Skeletal muscle tissue (tissue), 4 donors: ENCODE measurements around the gene SULT6B1. TPM values are rescaled to one million over a fixed set of nuclear protein-coding genes. Genes with fewer than 3 reads are reported as not detected.
"Not testable (repeated sequence)": the region's sequence is repeated elsewhere in the genome, so short reads cannot be mapped to it uniquely, and the experiment has no call there.

ENCODE experiments used
- H3K27ac ChIP-seq: one replicate; pipeline ENCODE4 v1.7.0; 2013; ENCODE audit warnings: mild to moderate bottlenecking, low read depth, low read length, inconsistent platforms
- H3K27me3 ChIP-seq, 3 donors: one replicate each; pipeline ENCODE4 v1.7.0; 2013; ENCODE audit warnings: low read length in 3 of 3; ENCODE audit not compliant: control insufficient read depth in 3 of 3, insufficient read depth in 3 of 3
- H3K36me3 ChIP-seq, 3 donors: one replicate each; pipeline ENCODE4 v1.7.0; 2013; ENCODE audit warnings: low read length in 3 of 3; ENCODE audit not compliant: control insufficient read depth in 3 of 3, insufficient read depth in 3 of 3
- H3K4me1 ChIP-seq, 3 donors: one replicate each; pipeline ENCODE4 v1.7.0; 2013; ENCODE audit warnings: low read length in 3 of 3, mild to moderate bottlenecking in 3 of 3; ENCODE audit not compliant: control insufficient read depth in 3 of 3, insufficient read depth in 3 of 3
- H3K4me3 ChIP-seq, 3 donors: one replicate each; pipeline ENCODE4 v1.7.0; 2013; ENCODE audit warnings: low read length in 3 of 3
- H3K9ac ChIP-seq, 3 donors: one replicate each; pipeline ENCODE4 v1.7.0; 2013; ENCODE audit warnings: low read length in 3 of 3, mild to moderate bottlenecking in 3 of 3, moderate library complexity in 2 of 3, low read depth in 1 of 3
- H3K9me3 ChIP-seq, 3 donors: one replicate each; pipeline ENCODE4 v1.7.0; 2013; ENCODE audit warnings: low read length in 3 of 3; ENCODE audit not compliant: control insufficient read depth in 3 of 3
- total RNA-seq: library from RNA; depleted of rRNA; stranded (reverse); fragments of >200 nt; gene quantifications from one replicate; pipeline ENCODE4 v1.2.3, GENCODE V29; 2014
- donor health status: Osteomylitis.

SULT6B1 gene
- not detected for total RNA-seq

GRCh38 chr2:37188570-37188969, at the start of gene SULT6B1:
SULT6B1 (minus strand) TSS chr2:37188670; CDS start chr2:37188640, 30 bp downstream.
- H3K36me3 ChIP-seq: no peaks in the 10 kb centered on the region
- H3K27me3 ChIP-seq: peaks cover 0 to 6% (median 4%) of the 10 kb centered on the region in 3 donors
- no peak within 1 kb of the TSS for H3K4me3 ChIP-seq
- no peak within 1 kb of the TSS for H3K27ac ChIP-seq
- no peaks in the 10 kb centered on the region for H3K9me3 ChIP-seq
- no peaks in the 10 kb centered on the region for H3K4me1 ChIP-seq
- H3K9ac ChIP-seq: no peak within 1 kb of the TSS

GRCh38 chr2:37232131-37232933, 43.9 kb upstream of the SULT6B1 start:
- Histone ChIP-seq H3K27me3 (no peaks in the 10 kb centered on the region), H3K9ac (peak overlapping the region; percentile 96 to 97 (median 97)), H3K4me3 (peak overlapping the region; percentile 87 to 97 (median 88)), H3K36me3 (peaks cover 8 to 16% (median 12%) of the 10 kb centered on the region in 3 donors), H3K27ac (peak overlapping the region; percentile 95), H3K4me1 (peaks cover 20 to 27% (median 21%) of the 10 kb centered on the region in 3 donors), H3K9me3 (no peaks in the 10 kb centered on the region)

- peak within 1 kb of the TSS; percentile 87 to 97 (median 88) for H3K4me3 ChIP-seq
- H3K9ac ChIP-seq: peak within 1 kb of the TSS; percentile 96 to 97 (median 97)
- peaks cover 20 to 29% (median 21%) of the 10 kb centered on the region in 3 donors for H3K4me1 ChIP-seq
These were observed 43.0 kb upstream of the SULT6B1 start, which contains the start of the genes CEBPZ and NDUFAF7 for GRCh38 chr2:37231241-37232130. CEBPZ (minus strand) TSS chr2:37231596; CDS start chr2:37231567, 29 bp downstream. NDUFAF7 (plus strand) TSS chr2:37231658; CDS start chr2:37231706, 48 bp downstream.

GRCh38 chr2:37230581-37230980, 42.1 kb upstream of the SULT6B1 start:
- H3K4me1 ChIP-seq: peaks cover 20 to 29% (median 21%) of the 10 kb centered on the region in 3 donors
- peaks cover 11 to 16% (median 15%) of the 10 kb centered on the region in 3 donors for H3K36me3 ChIP-seq
- H3K4me3 ChIP-seq: peak overlapping the region; percentile 87 to 97 (median 88)
- H3K9ac ChIP-seq: peak overlapping the region; percentile 96 to 97 (median 97)
- no peaks in the 10 kb centered on the region for H3K9me3 ChIP-seq
- peak overlapping the region; percentile 95 for H3K27ac ChIP-seq
- H3K27me3 ChIP-seq: no peaks in the 10 kb centered on the region

More at GRCh38 chr2:37231241-37232130, 43.0 kb upstream of the SULT6B1 start, which contains the start of the genes CEBPZ and NDUFAF7:
- Histone ChIP-seq H3K27ac (peak within 1 kb of the TSS; percentile 95), H3K27me3 (no peaks in the 10 kb centered on the region), H3K36me3 (peaks cover 11 to 17% (median 16%) of the 10 kb centered on the region in 3 donors), H3K9me3 (no peaks in the 10 kb centered on the region)

- Histone ChIP-seq H3K27ac (no peak overlapping the region), H3K9ac (no peak overlapping the region), H3K4me1 (peaks cover 20 to 29% (median 21%) of the 10 kb centered on the region in 3 donors), H3K9me3 (no peaks in the 10 kb centered on the region), H3K27me3 (no peaks in the 10 kb centered on the region), H3K36me3 (peaks cover 11 to 16% (median 15%) of the 10 kb centered on the region in 3 donors), H3K4me3 (no peak overlapping the region)
These were observed 40.3 kb upstream of the SULT6B1 start for GRCh38 chr2:37228788-37229187.

GRCh38 chr2:37226863-37227262, 38.4 kb upstream of the SULT6B1 start:
- Histone ChIP-seq H3K9ac (no peak overlapping the region), H3K4me1 (peaks cover 8 to 18% (median 9%) of the 10 kb centered on the region in 3 donors), H3K27ac (no peak overlapping the region), H3K4me3 (no peak overlapping the region), H3K9me3 (no peaks in the 10 kb centered on the region), H3K27me3 (no peaks in the 10 kb centered on the region), H3K36me3 (peaks cover 17 to 28% (median 25%) of the 10 kb centered on the region in 3 donors)

- H3K36me3 ChIP-seq: peaks cover 26 to 42% (median 40%) of the 10 kb centered on the region in 3 donors
These were observed 36.7 kb upstream of the SULT6B1 start for GRCh38 chr2:37225129-37225528.

GRCh38 chr2:37224063-37224462, 35.6 kb upstream of the SULT6B1 start:
- H3K4me1 ChIP-seq: peaks cover 0 to 2% (median 0%) of the 10 kb centered on the region in 3 donors
- no peaks in the 10 kb centered on the region for H3K9me3 ChIP-seq
- peaks cover 28 to 47% (median 45%) of the 10 kb centered on the region in 3 donors for H3K36me3 ChIP-seq

More at GRCh38 chr2:37225129-37225528, 36.7 kb upstream of the SULT6B1 start:
- not testable (repeated sequence) for H3K27ac ChIP-seq, H3K4me3 ChIP-seq, H3K9ac ChIP-seq, H3K9me3 ChIP-seq, H3K27me3 ChIP-seq
- peaks cover 6 to 11% (median 8%) of the 10 kb centered on the region in 3 donors for H3K4me1 ChIP-seq

GRCh38 chr2:37223131-37223530, 34.7 kb upstream of the SULT6B1 start:
- Histone ChIP-seq H3K27me3 (no peaks in the 10 kb centered on the region), H3K36me3 (peaks cover 26 to 46% (median 46%) of the 10 kb centered on the region in 3 donors), H3K4me1 (peaks cover 0 to 2% (median 0%) of the 10 kb centered on the region in 3 donors), H3K27ac (no peak overlapping the region), H3K9ac (no peak overlapping the region), H3K4me3 (no peak overlapping the region), H3K9me3 (no peaks in the 10 kb centered on the region)

More at GRCh38 chr2:37224063-37224462, 35.6 kb upstream of the SULT6B1 start:
- Histone ChIP-seq H3K27ac (no peak overlapping the region), H3K4me3 (no peak overlapping the region), H3K27me3 (no peaks in the 10 kb centered on the region), H3K9ac (no peak overlapping the region)
